ENCODE results near the gene ERC2. TPM values are rescaled to one million over a fixed set of nuclear protein-coding genes. Genes with fewer than 3 reads are reported as not detected.
"Not testable (repeated sequence)": the region's sequence is repeated elsewhere in the genome, so short reads cannot be mapped to it uniquely, and the experiment has no call there.

ERC2 gene
- total and polyA plus RNA-seq, 11 donors, result 0.16 to 3.8 (median 1.6) TPM

DNA sequence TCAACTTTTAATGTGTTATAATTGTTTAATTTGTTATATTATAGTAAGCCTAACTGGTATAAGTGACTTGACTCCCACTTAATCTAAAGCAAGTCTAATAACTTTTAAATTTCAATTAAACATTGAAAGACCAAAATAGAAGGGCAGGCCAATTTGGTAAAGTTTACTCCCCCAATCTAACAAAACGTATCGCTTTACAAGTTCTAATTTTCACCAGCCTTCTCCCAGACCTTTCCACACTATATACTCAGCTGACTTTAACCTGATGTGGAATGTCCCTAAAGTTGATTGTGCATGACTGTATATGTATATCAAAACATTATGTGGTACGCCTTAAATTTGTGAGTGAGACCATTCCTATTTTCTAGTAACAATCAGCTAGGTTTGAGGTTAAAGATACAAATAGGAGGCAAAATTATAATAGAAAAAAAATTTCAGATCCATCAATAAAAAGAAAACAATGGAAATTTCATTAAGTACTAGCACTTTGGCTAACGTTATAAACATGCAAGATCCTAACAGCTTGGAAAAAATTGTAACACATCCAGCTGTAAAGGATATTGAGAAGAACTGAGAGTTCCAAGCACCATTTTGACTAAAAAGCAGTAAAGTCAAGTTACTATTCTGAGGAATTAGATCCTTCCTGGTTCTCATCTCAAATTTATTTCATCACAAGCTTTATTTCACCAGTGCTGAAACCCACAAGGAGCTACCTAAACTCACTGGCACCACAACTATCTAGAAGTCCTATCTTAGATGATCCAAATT, 199.5 kb downstream of the ERC2 start:
- WGBS, 4 donors, result 83 to 87% (median 84%) methylated on average over 4 of the region's 4 CpGs
- TF ChIP-seq CTCF (IDR thresholded peaks at IDR 0.05) (no peak), POLR2A (IDR thresholded peaks at IDR 0.05) (no peak)
- no peaks in the 10 kb centered on the region for H3K36me3 ChIP-seq
- peak overlapping the region in 4 of 12 donors; percentile 2 to 42 (median 27) for H3K27ac ChIP-seq
- H3K9me3 ChIP-seq, result peaks cover 0 to 9% (median 0%) of the 10 kb centered on the region in 12 donors
- no peak for ATAC-seq
- intact Hi-C loops (cut with DNase I), result no loop called here
- H3K4me3 ChIP-seq, result no peak overlapping the region
- peaks cover 0 to 7% (median 0%) of the 10 kb centered on the region in 12 donors for H3K4me1 ChIP-seq
- H3K27me3 ChIP-seq, result no peaks in the 10 kb centered on the region
- no peak for DNase-seq

DNA sequence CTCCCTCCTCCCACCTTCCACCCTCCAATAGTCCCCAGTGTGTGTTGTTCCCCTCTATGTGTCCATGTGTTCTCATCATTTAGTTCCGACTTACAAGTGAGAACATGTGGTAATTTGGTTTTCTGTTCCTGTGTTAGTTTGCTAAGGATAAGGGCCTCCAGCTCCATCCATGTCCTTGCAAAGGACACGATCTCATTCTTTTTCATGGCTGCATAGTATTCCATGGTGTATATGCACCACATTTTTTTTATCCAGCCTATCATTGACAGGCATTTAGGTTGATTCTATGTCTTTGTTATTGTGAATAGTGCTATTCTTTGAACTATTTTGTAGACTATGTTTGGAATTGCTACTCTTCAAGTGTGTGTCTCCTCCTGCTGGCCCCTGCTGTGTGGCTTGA, 206.4 kb downstream of the ERC2 start:
- intact Hi-C loops (cut with DNase I); H3K4me3 ChIP-seq; H3K9me3 ChIP-seq; H3K27me3 ChIP-seq; ATAC-seq; H3K36me3 ChIP-seq; DNase-seq; H3K27ac ChIP-seq; H3K4me1 ChIP-seq: not testable (repeated sequence)
- WGBS, 4 donors, result 49 to 71% (median 67%) methylated on average over 2 of the region's 2 CpGs

DNA sequence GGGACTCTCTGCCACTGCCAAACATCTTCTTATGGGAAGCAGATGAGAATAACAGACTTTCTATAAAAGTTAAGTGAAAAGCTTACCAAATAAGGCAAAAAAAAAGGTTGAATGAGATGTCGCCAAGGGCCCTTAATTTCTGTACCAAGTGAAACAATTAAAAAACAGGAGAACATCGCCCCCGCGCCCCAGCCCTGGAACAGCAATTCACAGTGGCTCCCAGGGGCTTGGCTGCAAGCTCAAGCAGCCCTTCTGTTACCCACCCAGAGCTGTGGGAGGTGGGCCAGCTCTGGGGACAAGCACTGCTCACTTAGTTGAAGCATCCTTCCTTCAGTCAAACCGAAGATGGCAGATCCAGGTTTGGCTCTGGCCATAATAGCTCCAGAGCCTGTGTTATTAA, 208.0 kb downstream of the ERC2 start:
- no peak for DNase-seq
- H3K4me1 ChIP-seq, result no peaks in the 10 kb centered on the region
- H3K27me3 ChIP-seq, result no peaks in the 10 kb centered on the region
- H3K9me3 ChIP-seq, result peaks cover 0 to 6% (median 0%) of the 10 kb centered on the region in 12 donors
- no peak for ATAC-seq
- 84 to 89% (median 88%) methylated on average over 5 of the region's 5 CpGs for WGBS, 4 donors
- TF ChIP-seq POLR2A (IDR thresholded peaks at IDR 0.05) (no peak), CTCF (IDR thresholded peaks at IDR 0.05) (no peak)
- intact Hi-C loops (cut with DNase I), result no loop called here
- H3K27ac ChIP-seq, result no peak overlapping the region
- no peak overlapping the region for H3K4me3 ChIP-seq
- no peaks in the 10 kb centered on the region for H3K36me3 ChIP-seq

DNA sequence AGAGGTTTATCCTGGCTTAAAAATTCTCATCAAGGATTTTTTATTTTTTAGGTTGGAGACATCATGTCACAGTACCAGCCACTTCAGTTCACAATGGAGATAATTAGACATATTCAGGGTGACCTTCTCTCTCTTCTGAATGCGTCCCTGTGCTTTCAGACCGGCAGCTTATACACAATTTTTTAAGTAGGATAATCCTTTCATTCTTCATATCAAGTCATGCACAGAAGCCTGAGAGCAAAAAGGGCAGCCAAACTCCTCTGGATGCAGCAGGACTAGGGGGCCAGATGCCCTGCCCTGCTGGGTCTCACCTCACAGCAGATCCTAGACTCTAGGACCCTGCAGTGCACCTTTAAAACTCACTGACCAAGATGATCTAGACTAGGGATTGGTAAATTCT, 210.4 kb downstream of the ERC2 start:
- no peak for DNase-seq
- Histone ChIP-seq H3K4me3 (no peak overlapping the region), H3K9me3 (peaks cover 0 to 3% (median 0%) of the 10 kb centered on the region in 12 donors), H3K36me3 (no peaks in the 10 kb centered on the region), H3K4me1 (no peaks in the 10 kb centered on the region), H3K27ac (no peak overlapping the region), H3K27me3 (no peaks in the 10 kb centered on the region)
- WGBS, 4 donors, result 77 to 87% (median 84%) methylated on average over 2 of the region's 2 CpGs
- intact Hi-C loops (cut with DNase I), result loop anchor here in 8 of 10 donors (10.0 kb wide), 6 partner anchors 203 to 1833 kb away; partner anchors contain the start of gene WNT5A (in 2 of the 8)
- no peak for ATAC-seq
- no peak for TF ChIP-seq POLR2A (IDR thresholded peaks at IDR 0.05)
- TF ChIP-seq CTCF (IDR thresholded peaks at IDR 0.05), result no peak

All from heart left ventricle (tissue), 16 donors.